VCaP (cell line): ENCODE data around the gene CALHM4.

Experiments used
- H3K27ac ChIP-seq: fragments of 450-650 bp; 2 replicates; pipeline ENCODE4 v1.5.1; 2017
- CTCF ChIP-seq: fragments of 450-650 bp; conservative IDR thresholded peaks from 2 replicates; pipeline ENCODE4 v1.5.1; 2017; ENCODE audit warnings: mild to moderate bottlenecking, moderate library complexity

The CALHM4 gene

GRCh38 chr6:116553451-116553850 is at the start of gene CALHM4:
Gene CALHM4, plus strand, starts transcription at chr6:116553751. Its CDS starts 43 bp downstream, at chr6:116553794.
- TF ChIP-seq CTCF: no peak
- H3K27ac ChIP-seq: peak within 1 kb of the TSS; percentile 54

GRCh38 chr6:116507324-116507723 is 46.2 kb upstream of the CALHM4 start:
- no peak for TF ChIP-seq CTCF

GRCh38 chr6:116508527-116508926 is 45.0 kb upstream of the CALHM4 start:
- H3K27ac ChIP-seq: no peak overlapping the region
- TF ChIP-seq CTCF: no peak

More at GRCh38 chr6:116507324-116507723, 46.2 kb upstream of the CALHM4 start:
- H3K27ac ChIP-seq: no peak overlapping the region

- no peak within 1 kb of the TSS for H3K27ac ChIP-seq
- no peak for TF ChIP-seq CTCF
These were observed 42.0 kb upstream of the CALHM4 start, which contains the start of gene CALHM5 for GRCh38 chr6:116511424-116512110. Gene CALHM5, plus strand, starts transcription at chr6:116511639. Its CDS starts 58 bp downstream, at chr6:116511697.

GRCh38 chr6:116512111-116512559 is 41.4 kb upstream of the CALHM4 start:
- TF ChIP-seq CTCF: no peak
- H3K27ac ChIP-seq: no peak overlapping the region

GRCh38 chr6:116512734-116513133 is 40.8 kb upstream of the CALHM4 start:
- no peak overlapping the region for H3K27ac ChIP-seq
- TF ChIP-seq CTCF: no peak

- H3K27ac ChIP-seq: no peak overlapping the region
- no peak for TF ChIP-seq CTCF
These were observed 40.2 kb upstream of the CALHM4 start for GRCh38 chr6:116513224-116513875.
